B cell (primary cell): ENCODE measurements around the gene CRYZ. TPM values are rescaled to one million over a fixed set of nuclear protein-coding genes. Genes with fewer than 3 reads are reported as not detected.
A peak's percentile ranks its signal among the peaks of the same experiment; 100 is the strongest.

Experiments
- ATAC-seq: fragments of 200-7000 bp; cut with Tn5 transposase; one replicate; pipeline ENCODE4 v1.10.0; 2021; ENCODE audit warnings: low read depth, mild to moderate bottlenecking, moderate number of reproducible peaks, moderate library complexity
- CTCF ChIA-PET: fragments of 350-600 bp; sonication (Branson Sonifier 250); formaldehyde crosslinking; loops from one replicate; lab custom pipeline; 2021; ENCODE audit warnings: antibody characterized with exemption, inconsistent platforms; lab: Charles Lee
- POLR2A ChIA-PET: fragments of 350-600 bp; sonication (Branson Sonifier 250); formaldehyde crosslinking; loops from one replicate; lab custom pipeline; 2021; ENCODE audit warnings: antibody characterized with exemption; lab: Charles Lee
- DNase-seq: peaks from one replicate; pipeline ENCODE4 v3.0.0; 2013
- H2AFZ ChIP-seq: 2 replicates; pipeline ENCODE4 v1.6.1; 2012; ENCODE audit warnings: mild to moderate bottlenecking, low read depth, low read length; ENCODE audit not compliant: insufficient read depth, poor library complexity, severe bottlenecking
- H3K27ac ChIP-seq, 2 donors: 1 replicate in 1 of 2; 2 replicates in 1 of 2; pipeline ENCODE4 v1.5.1; 2012 to 2013; ENCODE audit warnings: low read length in 2 of 2, mild to moderate bottlenecking in 2 of 2, moderate library complexity in 1 of 2
- H3K27me3 ChIP-seq, 4 experiments: fragments of 200-600 bp in 1 of 4; sonication (generic) in 1 of 4; replicated peaks in 1 of 4; 1 replicate in 2 of 4; 2 replicates in 2 of 4; pipeline versions ENCODE4 v1.6.1 to v1.7.0; 2013 to 2016; ENCODE audit warnings: low read length in 3 of 4, mild to moderate bottlenecking in 2 of 4, mixed read lengths in 1 of 4, moderate library complexity in 1 of 4; ENCODE audit not compliant: insufficient read depth in 4 of 4, control insufficient read depth in 3 of 4; ENCODE audit errors: control extremely low read depth in 1 of 4
- H3K36me3 ChIP-seq, 2 experiments: replicated peaks in 1 of 2; 1 replicate in 1 of 2; 2 replicates in 1 of 2; pipeline versions ENCODE4 v1.6.1 to v1.7.1; 2013; ENCODE audit warnings: low read length in 1 of 2; ENCODE audit not compliant: insufficient read depth in 2 of 2, control insufficient read depth in 1 of 2; ENCODE audit errors: control extremely low read depth in 1 of 2, extremely low read depth in 1 of 2
- H3K4me1 ChIP-seq, 2 donors: fragments of 200-600 bp in 1 of 2; sonication (generic) in 1 of 2; 1 replicate in 1 of 2; 2 replicates in 1 of 2; pipeline versions ENCODE4 v1.5.1 to v1.6.1; 2013 to 2017; ENCODE audit warnings: low read length in 2 of 2; ENCODE audit not compliant: control insufficient read depth in 2 of 2, insufficient read depth in 2 of 2
- H3K4me2 ChIP-seq: replicated peaks from 2 replicates; pipeline ENCODE3; 2012; ENCODE audit warnings: mild to moderate bottlenecking, low read depth, low read length; ENCODE audit not compliant: poor library complexity, severe bottlenecking
- H3K4me3 ChIP-seq, 5 experiments: fragments of 200-600 bp in 1 of 5; sonication (generic) in 1 of 5; 1 replicate in 3 of 5; 2 replicates in 2 of 5; pipeline versions ENCODE4 v1.5.1 to v1.7.0; 2011 to 2016; ENCODE audit warnings: low read length in 4 of 5, mild to moderate bottlenecking in 4 of 5, low read depth in 2 of 5, control low read depth in 1 of 5, moderate library complexity in 1 of 5; ENCODE audit not compliant: insufficient read depth in 1 of 5; ENCODE audit errors: control extremely low read depth in 1 of 5, extremely low read depth in 1 of 5
- H3K79me2 ChIP-seq: fragments of 200-600 bp; sonication (generic); one replicate; pipeline ENCODE4 v1.6.0; 2016; ENCODE audit warnings: low read length; ENCODE audit not compliant: control insufficient read depth, insufficient read depth
- H3K9ac ChIP-seq: fragments of 200-600 bp; sonication (generic); 2 replicates; pipeline ENCODE4 v1.6.1; 2017; ENCODE audit warnings: mild to moderate bottlenecking, low read length, moderate library complexity
- H3K9me3 ChIP-seq, 3 donors: one replicate each; pipeline versions ENCODE4 v1.6.1 to v1.7.1; 2013; ENCODE audit warnings: low read length in 2 of 3; ENCODE audit not compliant: control insufficient read depth in 2 of 3, insufficient read depth in 1 of 3; ENCODE audit errors: control extremely low read depth in 1 of 3
- H4K20me1 ChIP-seq: 2 replicates; pipeline ENCODE4 v1.6.0; 2012; ENCODE audit warnings: mild to moderate bottlenecking, low read length; ENCODE audit not compliant: insufficient read depth, control insufficient read depth, poor library complexity, severe bottlenecking
- H3K27ac Mint-ChIP-seq: one replicate; pipeline ENCODE4 v1.8.0; 2021; ENCODE audit warnings: mixed read lengths
- H3K27me3 Mint-ChIP-seq: one replicate; pipeline ENCODE4 v1.8.0; 2021; ENCODE audit warnings: mixed read lengths
- H3K4me1 Mint-ChIP-seq: one replicate; pipeline ENCODE4 v1.8.0; 2021; ENCODE audit warnings: mixed read lengths
- H3K4me3 Mint-ChIP-seq: one replicate; pipeline ENCODE4 v1.8.0; 2021; ENCODE audit warnings: mixed read lengths
- H3K9me3 Mint-ChIP-seq: one replicate; pipeline ENCODE4 v1.8.0; 2022; ENCODE audit warnings: mixed read lengths; ENCODE audit not compliant: insufficient read depth
- EZH2 ChIP-seq: IDR thresholded peaks from 2 replicates; pipeline ENCODE4 v1.6.1; 2012; ENCODE audit warnings: borderline replicate concordance, low read depth, mild to moderate bottlenecking, moderate library complexity, low read length; ENCODE audit not compliant: insufficient read depth, poor library complexity, severe bottlenecking
- WGBS: methylation state at CpG from one replicate; pipeline ENCODE4 v1.1.5; 2013; ENCODE audit warnings: missing lambda C conversion rate; ENCODE audit not compliant: insufficient coverage; 5-methylcytosine and 5-hydroxymethylcytosine counted together
- intact Hi-C: fragments of 100-400 bp; cut with micrococcal nuclease; formaldehyde crosslinking; loops from one replicate; pipeline ENCODE4 v1.10.0; 2022
- polyA plus RNA-seq: library from polyadenylated mRNA; depleted of rRNA; stranded (reverse); fragments of >200 nt; gene quantifications from 2 replicates; pipeline ENCODE4 v1.2.3, GENCODE V29; 2012
- total RNA-seq, 2 donors: library from RNA; stranded (reverse); fragments of 120-200 nt in 1 of 2; gene quantifications; 1 replicate in 1 of 2; 2 replicates in 1 of 2; pipeline versions ENCODE4 v1.2.3 to v1.2.4, GENCODE V29; 2013 to 2022
- TF ChIP-seq, protein P1 (sequence below): fragments of 200-600 bp; IDR thresholded peaks from one replicate; pipeline ENCODE4 v1.8.0; 2022; ENCODE audit warnings: antibody characterized with exemption, mild to moderate bottlenecking

The CRYZ gene
- total and polyA plus RNA-seq, 2 donors (not counting 1 experiment from before 2014, with no cell fraction given): 11.1 to 21.7 TPM

DNA sequence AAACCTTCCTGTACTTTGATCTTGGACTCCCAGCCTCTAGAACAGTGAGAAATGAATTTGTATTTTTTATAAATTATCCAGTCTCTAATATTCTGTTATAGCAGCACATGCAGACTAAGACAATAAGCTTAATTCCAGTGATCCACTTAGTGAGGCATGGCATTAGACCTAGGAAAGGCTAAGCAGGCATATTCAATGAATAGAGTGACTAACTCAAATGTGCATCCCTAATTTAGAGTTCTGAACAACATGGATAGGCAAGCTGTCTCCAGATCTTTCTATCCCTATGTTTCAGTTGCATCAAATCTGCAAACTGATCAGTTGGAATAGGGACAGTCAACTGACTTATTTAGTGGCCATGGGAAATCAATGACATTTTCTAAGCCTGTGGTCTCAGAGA, 54.9 kb downstream of the CRYZ start:
- CTCF ChIA-PET: interaction anchor here (3.0 kb wide), 1 partner anchor 12 kb away, joined by 13 read pairs; no protein-coding TSS in a partner anchor

DNA sequence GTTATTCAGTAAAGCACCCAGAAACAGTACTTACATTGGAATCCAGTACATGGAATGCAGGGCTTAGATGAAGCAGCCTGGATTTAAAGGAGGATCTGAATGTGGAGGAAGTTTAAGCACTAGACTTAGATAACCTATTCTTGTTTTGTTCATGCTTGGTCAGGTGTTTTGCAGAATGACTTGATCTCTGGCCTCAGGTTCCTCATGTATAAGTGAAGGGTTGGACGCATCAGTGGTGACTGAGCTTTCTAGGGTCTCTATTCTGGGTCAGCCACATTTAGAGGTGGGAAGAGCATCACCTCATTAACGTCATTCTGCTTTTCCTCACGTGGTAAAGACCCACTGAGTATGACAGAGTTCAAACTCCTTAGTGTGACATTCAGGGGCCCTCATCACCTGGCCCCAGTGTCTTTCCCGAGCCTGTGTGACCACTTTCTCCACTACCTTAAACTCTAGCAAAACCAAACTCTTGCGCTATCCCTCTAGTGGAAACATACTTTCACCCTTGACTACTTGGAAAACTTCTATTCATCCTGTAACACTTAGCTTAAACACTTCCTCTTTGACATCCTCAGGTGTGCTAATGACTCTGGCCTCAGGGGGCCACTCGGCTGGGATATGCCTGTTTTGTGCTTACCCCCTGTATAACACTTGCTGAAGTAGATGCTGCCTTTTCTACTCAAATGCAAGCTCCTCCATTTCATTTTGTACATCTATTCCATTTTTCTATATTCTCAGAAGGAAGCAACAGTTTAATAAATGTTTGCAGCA, 58.4 kb downstream of the CRYZ start:
- no peak overlapping the region for H3K27ac Mint-ChIP-seq
- ChIA-PET CTCF (interaction anchor here (1.4 to 1.5 kb wide), 3 partner anchors 10 to 21 kb away, joined by 3 to 4 read pairs (median 3); no protein-coding TSS in a partner anchor), POLR2A (no interaction called here)
- intact Hi-C loops: no loop called here
- H3K4me3 Mint-ChIP-seq: peak overlapping the region; percentile 60
- Histone ChIP-seq H3K4me1 (peaks cover 16 to 17% of the 10 kb centered on the region in 2 donors), H3K27me3 (peaks cover 0 to 16% (median 4%) of the 10 kb centered on the region in 4 experiments), H3K4me3 (no peak overlapping the region), H4K20me1 (no peaks in the 10 kb centered on the region), H3K9me3 (peaks cover 0 to 6% (median 5%) of the 10 kb centered on the region in 3 donors), H3K36me3 (no peaks in the 10 kb centered on the region), H3K27ac (no peak overlapping the region), H3K4me2 (peak overlapping the region; percentile 74), H3K79me2 (no peaks in the 10 kb centered on the region), H3K9ac (no peak overlapping the region), H2AFZ (peak overlapping the region; percentile 61)
- 76% methylated on average over 4 of the region's 6 CpGs for WGBS
- TF ChIP-seq, protein P1, sequence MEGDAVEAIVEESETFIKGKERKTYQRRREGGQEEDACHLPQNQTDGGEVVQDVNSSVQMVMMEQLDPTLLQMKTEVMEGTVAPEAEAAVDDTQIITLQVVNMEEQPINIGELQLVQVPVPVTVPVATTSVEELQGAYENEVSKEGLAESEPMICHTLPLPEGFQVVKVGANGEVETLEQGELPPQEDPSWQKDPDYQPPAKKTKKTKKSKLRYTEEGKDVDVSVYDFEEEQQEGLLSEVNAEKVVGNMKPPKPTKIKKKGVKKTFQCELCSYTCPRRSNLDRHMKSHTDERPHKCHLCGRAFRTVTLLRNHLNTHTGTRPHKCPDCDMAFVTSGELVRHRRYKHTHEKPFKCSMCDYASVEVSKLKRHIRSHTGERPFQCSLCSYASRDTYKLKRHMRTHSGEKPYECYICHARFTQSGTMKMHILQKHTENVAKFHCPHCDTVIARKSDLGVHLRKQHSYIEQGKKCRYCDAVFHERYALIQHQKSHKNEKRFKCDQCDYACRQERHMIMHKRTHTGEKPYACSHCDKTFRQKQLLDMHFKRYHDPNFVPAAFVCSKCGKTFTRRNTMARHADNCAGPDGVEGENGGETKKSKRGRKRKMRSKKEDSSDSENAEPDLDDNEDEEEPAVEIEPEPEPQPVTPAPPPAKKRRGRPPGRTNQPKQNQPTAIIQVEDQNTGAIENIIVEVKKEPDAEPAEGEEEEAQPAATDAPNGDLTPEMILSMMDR: no peak
- TF ChIP-seq EZH2: no peak
- ATAC-seq (no peak), DNase-seq (no peak)
- H3K9me3 Mint-ChIP-seq: peaks cover 5% of the 10 kb centered on the region
- peaks cover 29% of the 10 kb centered on the region for H3K27me3 Mint-ChIP-seq
- peaks cover 17% of the 10 kb centered on the region for H3K4me1 Mint-ChIP-seq

More for the DNA sequence above, 54.9 kb downstream of the CRYZ start:
- H4K20me1 ChIP-seq: no peaks in the 10 kb centered on the region
- H3K4me1 ChIP-seq: peaks cover 18 to 20% of the 10 kb centered on the region in 2 donors
- no peak overlapping the region for H2AFZ ChIP-seq
- H3K4me3 ChIP-seq: no peak overlapping the region
- no peaks in the 10 kb centered on the region for H3K79me2 ChIP-seq
- no peak overlapping the region for H3K4me3 Mint-ChIP-seq
- H3K9me3 ChIP-seq: no peaks in the 10 kb centered on the region
- no peak for DNase-seq
- no peaks in the 10 kb centered on the region for H3K36me3 ChIP-seq
- POLR2A ChIA-PET: no interaction called here
- H3K27ac ChIP-seq: no peak overlapping the region
- H3K9me3 Mint-ChIP-seq: no peaks in the 10 kb centered on the region
- peaks cover 13% of the 10 kb centered on the region for H3K27me3 Mint-ChIP-seq
- H3K4me2 ChIP-seq: no peak overlapping the region
- TF ChIP-seq, protein P1: no peak
- no peak for TF ChIP-seq EZH2
- intact Hi-C loops: no loop called here
- ATAC-seq: no peak
- no peak overlapping the region for H3K9ac ChIP-seq
- H3K27ac Mint-ChIP-seq: no peak overlapping the region
- peaks cover 0 to 15% (median 4%) of the 10 kb centered on the region in 4 experiments for H3K27me3 ChIP-seq
- peaks cover 32% of the 10 kb centered on the region for H3K4me1 Mint-ChIP-seq
